CD4-positive, alpha-beta memory T cell (primary cell): ENCODE data around the gene OSM. TPM values are rescaled to one million over a fixed set of nuclear protein-coding genes. Genes with fewer than 3 reads are reported as not detected.
A peak's percentile ranks its signal among the peaks of the same experiment; 100 is the strongest.

Experiments used
- CTCF ChIA-PET: fragments of 350-600 bp; sonication (Branson Sonifier 250); formaldehyde crosslinking; loops from one replicate; lab custom pipeline; 2021; ENCODE audit warnings: inconsistent platforms; ENCODE audit not compliant: partially characterized antibody; lab: Charles Lee
- POLR2A ChIA-PET: fragments of 350-600 bp; sonication (Branson Sonifier 250); formaldehyde crosslinking; loops from one replicate; lab custom pipeline; 2021; ENCODE audit not compliant: partially characterized antibody; lab: Charles Lee
- DNase-seq, 5 donors: peaks; one replicate each; pipeline versions ENCODE4 v3.0.0 to v3.0.0-alpha.2; 2020 to 2022; ENCODE audit warnings: mixed read lengths in 1 of 5
- H3K27ac ChIP-seq: one replicate; pipeline ENCODE4 v1.7.0; 2013; ENCODE audit warnings: low read depth, low read length
- H3K27me3 ChIP-seq: 2 replicates; pipeline ENCODE4 v1.7.0; 2013; ENCODE audit warnings: mild to moderate bottlenecking, low read length, moderate library complexity; ENCODE audit not compliant: insufficient read depth
- H3K36me3 ChIP-seq: 2 replicates; pipeline ENCODE4 v1.7.0; 2013; ENCODE audit warnings: mild to moderate bottlenecking, low read length, moderate library complexity; ENCODE audit not compliant: insufficient read depth
- H3K4me1 ChIP-seq: 2 replicates; pipeline ENCODE4 v1.7.0; 2013; ENCODE audit warnings: mild to moderate bottlenecking, low read length, moderate library complexity; ENCODE audit not compliant: insufficient read depth
- H3K4me3 ChIP-seq, 2 donors: one replicate each; pipeline ENCODE4 v1.7.0; 2013; ENCODE audit warnings: low read length in 2 of 2, mild to moderate bottlenecking in 1 of 2
- H3K9me3 ChIP-seq, 2 donors: one replicate each; pipeline ENCODE4 v1.7.0; 2013; ENCODE audit warnings: low read length in 2 of 2, control low read depth in 1 of 2; ENCODE audit not compliant: control insufficient read depth in 1 of 2
- H3K27ac Mint-ChIP-seq, 7 donors: one replicate each; pipeline ENCODE4 v1.8.0; 2020 to 2021; ENCODE audit warnings: mixed read lengths in 7 of 7, mild to moderate bottlenecking in 6 of 7, inconsistent platforms in 3 of 7, moderate library complexity in 3 of 7
- H3K27me3 Mint-ChIP-seq, 2 donors: one replicate each; pipeline ENCODE4 v1.8.0; 2020 to 2021; ENCODE audit warnings: mixed read lengths in 2 of 2
- H3K36me3 Mint-ChIP-seq, 2 donors: one replicate each; pipeline ENCODE4 v1.8.0; 2020 to 2021; ENCODE audit warnings: mixed read lengths in 2 of 2, inconsistent platforms in 1 of 2, mild to moderate bottlenecking in 1 of 2
- H3K4me1 Mint-ChIP-seq, 4 donors: one replicate each; pipeline ENCODE4 v1.8.0; 2020 to 2021; ENCODE audit warnings: mixed read lengths in 4 of 4, mild to moderate bottlenecking in 1 of 4
- H3K4me3 Mint-ChIP-seq, 8 donors: one replicate each; pipeline ENCODE4 v1.8.0; 2020 to 2021; ENCODE audit warnings: mixed read lengths in 8 of 8, mild to moderate bottlenecking in 7 of 8, moderate library complexity in 6 of 8, inconsistent platforms in 3 of 8
- H3K9me3 Mint-ChIP-seq, 8 donors: one replicate each; pipeline ENCODE4 v1.8.0; 2020 to 2021; ENCODE audit warnings: mixed read lengths in 8 of 8, mild to moderate bottlenecking in 5 of 8, inconsistent platforms in 3 of 8, moderate library complexity in 1 of 8
- intact Hi-C: fragments of 100-400 bp; cut with micrococcal nuclease; formaldehyde crosslinking; loops from one replicate; pipeline ENCODE4 v1.15.1; 2023
- polyA plus RNA-seq, 2 donors: library from polyadenylated mRNA; unstranded; fragments of 300-500 nt; fragmentation: Illumina TruSeq; gene quantifications; one replicate each; pipeline ENCODE4 v1.2.3, GENCODE V29; 2021
- total RNA-seq, 2 experiments: library from RNA; stranded (reverse); gene quantifications; one replicate each; pipeline ENCODE4 v1.2.3, GENCODE V29; 2021

Gene OSM
- total and polyA plus RNA-seq, 4 experiments from 2014 or later: 1.1 to 103 (median 12.7) TPM

- intact Hi-C loops: loop anchor here (5.0 kb wide), 1 partner anchor 51 kb away; no protein-coding TSS in a partner anchor
- no peak for DNase-seq
- H3K4me3 Mint-ChIP-seq: peak overlapping the region in 5 of 8 donors; percentile 14 to 82 (median 46)
- ChIA-PET POLR2A (interaction anchor here (1.4 kb wide), 1 partner anchor 24 kb away, joined by 3 read pairs; no protein-coding TSS in a partner anchor), CTCF (interaction anchor here (1.1 kb wide), 1 partner anchor 12 kb away, joined by 3 read pairs; no protein-coding TSS in a partner anchor)
- peaks cover 2 to 8% of the 10 kb centered on the region in 2 donors for H3K27me3 Mint-ChIP-seq
- H3K27ac ChIP-seq: no peak overlapping the region
- peaks cover 44% of the 10 kb centered on the region for H3K4me1 ChIP-seq
- no peaks in the 10 kb centered on the region for H3K36me3 Mint-ChIP-seq
- no peak overlapping the region for H3K4me3 ChIP-seq
- peak overlapping the region in 3 of 7 donors; percentile 30 to 75 (median 50) for H3K27ac Mint-ChIP-seq
- no peaks in the 10 kb centered on the region for H3K9me3 Mint-ChIP-seq
- H3K36me3 ChIP-seq: no peaks in the 10 kb centered on the region
- no peaks in the 10 kb centered on the region for H3K27me3 ChIP-seq
- H3K4me1 Mint-ChIP-seq: peaks cover 35 to 63% (median 47%) of the 10 kb centered on the region in 4 donors
- no peaks in the 10 kb centered on the region for H3K9me3 ChIP-seq
These were observed 18.2 kb downstream of the OSM start for GRCh38 chr22:30248484-30248883.

GRCh38 chr22:30247974-30248373, 18.7 kb downstream of the OSM start:
- Histone ChIP-seq H3K36me3 (no peaks in the 10 kb centered on the region), H3K27me3 (no peaks in the 10 kb centered on the region), H3K9me3 (no peaks in the 10 kb centered on the region), H3K4me1 (peaks cover 48% of the 10 kb centered on the region), H3K27ac (no peak overlapping the region), H3K4me3 (no peak overlapping the region)
- H3K9me3 Mint-ChIP-seq: no peaks in the 10 kb centered on the region
- peaks cover 2 to 8% of the 10 kb centered on the region in 2 donors for H3K27me3 Mint-ChIP-seq
- peak overlapping the region in 3 of 8 donors; percentile 14 to 82 (median 62) for H3K4me3 Mint-ChIP-seq
- CTCF ChIA-PET: interaction anchor here (1.1 kb wide), 1 partner anchor 13 kb away, joined by 3 read pairs; no protein-coding TSS in a partner anchor
- intact Hi-C loops: loop anchor here (5.0 kb wide), 1 partner anchor 51 kb away; no protein-coding TSS in a partner anchor
- POLR2A ChIA-PET: interaction anchor here (1.4 kb wide), 1 partner anchor 24 kb away, joined by 3 read pairs; no protein-coding TSS in a partner anchor
- H3K4me1 Mint-ChIP-seq: peaks cover 35 to 67% (median 46%) of the 10 kb centered on the region in 4 donors
- H3K27ac Mint-ChIP-seq: peak overlapping the region in 1 of 7 donors; percentile 9
- DNase-seq: peak in 1 of 5 donors; percentile 10
- no peaks in the 10 kb centered on the region for H3K36me3 Mint-ChIP-seq

DNA sequence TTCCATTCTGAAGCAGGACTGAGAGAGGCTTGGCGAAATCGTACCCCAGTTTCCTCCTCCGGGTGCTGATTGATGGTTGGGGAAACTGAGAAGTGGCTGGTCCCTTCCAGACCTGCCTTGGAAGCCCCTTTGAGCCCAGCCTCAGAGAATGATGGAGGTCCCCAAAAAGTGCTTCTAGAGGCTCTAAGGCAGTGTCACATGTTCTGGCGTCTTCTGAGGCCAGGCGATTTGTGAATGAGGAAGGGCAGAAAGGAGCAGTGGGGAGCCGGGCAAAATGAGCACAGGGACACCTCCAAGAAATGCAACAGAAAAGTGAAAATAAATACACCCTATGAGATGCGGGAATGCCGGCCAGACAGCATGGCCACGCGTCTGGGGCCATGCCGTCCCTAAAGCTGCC, 19.1 kb downstream of the OSM start:
- CTCF ChIA-PET: interaction anchor here (1.1 kb wide), 1 partner anchor 13 kb away, joined by 3 read pairs; no protein-coding TSS in a partner anchor
- Histone ChIP-seq H3K4me3 (no peak overlapping the region), H3K9me3 (no peaks in the 10 kb centered on the region), H3K27me3 (no peaks in the 10 kb centered on the region), H3K4me1 (peaks cover 44% of the 10 kb centered on the region), H3K36me3 (no peaks in the 10 kb centered on the region), H3K27ac (no peak overlapping the region)
- no peaks in the 10 kb centered on the region for H3K9me3 Mint-ChIP-seq
- intact Hi-C loops: loop anchor here (5.0 kb wide), 1 partner anchor 50 kb away; no protein-coding TSS in a partner anchor
- peak in 1 of 5 donors; percentile 13 for DNase-seq
- H3K27ac Mint-ChIP-seq: no peak overlapping the region
- H3K4me1 Mint-ChIP-seq: peaks cover 31 to 67% (median 43%) of the 10 kb centered on the region in 4 donors
- POLR2A ChIA-PET: no interaction called here
- no peaks in the 10 kb centered on the region for H3K36me3 Mint-ChIP-seq
- H3K27me3 Mint-ChIP-seq: peaks cover 2 to 8% of the 10 kb centered on the region in 2 donors
- H3K4me3 Mint-ChIP-seq: peak overlapping the region in 3 of 8 donors; percentile 20 to 27 (median 25)

GRCh38 chr22:30246814-30247376, 19.8 kb downstream of the OSM start:
- H3K4me3 Mint-ChIP-seq: peak overlapping the region; percentile 67 to 90 (median 78)
- no peaks in the 10 kb centered on the region for H3K27me3 ChIP-seq
- intact Hi-C loops: loop anchor here (1.0 to 5.0 kb wide), 2 partner anchors 50 to 139 kb away; no protein-coding TSS in a partner anchor
- POLR2A ChIA-PET: no interaction called here
- peak overlapping the region; percentile 17 to 69 for H3K4me3 ChIP-seq
- peak in 1 of 5 donors; percentile 29 for DNase-seq
- peaks cover 30 to 66% (median 42%) of the 10 kb centered on the region in 4 donors for H3K4me1 Mint-ChIP-seq
- H3K27me3 Mint-ChIP-seq: peaks cover 2 to 8% of the 10 kb centered on the region in 2 donors
- H3K27ac Mint-ChIP-seq: peak overlapping the region in 3 of 7 donors; percentile 42 to 80 (median 45)
- no peak overlapping the region for H3K27ac ChIP-seq
- H3K36me3 Mint-ChIP-seq: no peaks in the 10 kb centered on the region
- H3K4me1 ChIP-seq: peaks cover 43% of the 10 kb centered on the region
- H3K36me3 ChIP-seq: no peaks in the 10 kb centered on the region
- H3K9me3 Mint-ChIP-seq: no peaks in the 10 kb centered on the region
- CTCF ChIA-PET: interaction anchor here (0.5 to 1.5 kb wide), 4 partner anchors 8 to 675 kb away, joined by 3 to 6 read pairs (median 3); no protein-coding TSS in a partner anchor
- H3K9me3 ChIP-seq: no peaks in the 10 kb centered on the region

GRCh38 chr22:30245985-30246813, 20.5 kb downstream of the OSM start, which contains the start of gene LIF:
Gene LIF (minus strand): TSS chr22:30246759. CDS start chr22:30246695, 64 bp downstream.
- Mint-ChIP-seq H3K4me1 (peaks cover 30 to 66% (median 42%) of the 10 kb centered on the region in 4 donors), H3K27me3 (peaks cover 2 to 8% of the 10 kb centered on the region in 2 donors), H3K4me3 (peak within 1 kb of the TSS; percentile 84 to 98 (median 88)), H3K9me3 (no peaks in the 10 kb centered on the region), H3K27ac (peak within 1 kb of the TSS in 5 of 7 donors; percentile 45 to 86 (median 67)), H3K36me3 (no peaks in the 10 kb centered on the region)
- intact Hi-C loops: loop anchor here (1.0 to 5.0 kb wide), 2 partner anchors 49 to 138 kb away; no protein-coding TSS in a partner anchor
- H3K9me3 ChIP-seq: no peaks in the 10 kb centered on the region
- no peaks in the 10 kb centered on the region for H3K36me3 ChIP-seq
- ChIA-PET CTCF (interaction anchor here (0.5 to 1.5 kb wide), 5 partner anchors 9 to 676 kb away, joined by 3 to 6 read pairs (median 3); no protein-coding TSS in a partner anchor), POLR2A (no interaction called here)
- peak within 1 kb of the TSS; percentile 42 to 69 for H3K4me3 ChIP-seq
- no peaks in the 10 kb centered on the region for H3K27me3 ChIP-seq
- H3K27ac ChIP-seq: peak within 1 kb of the TSS; percentile 15
- H3K4me1 ChIP-seq: peaks cover 43% of the 10 kb centered on the region
- peak; percentile 42 to 57 (median 53) for DNase-seq

- Histone ChIP-seq H3K4me3 (peak overlapping the region; percentile 42 to 69), H3K36me3 (no peaks in the 10 kb centered on the region), H3K27me3 (no peaks in the 10 kb centered on the region), H3K27ac (peak overlapping the region; percentile 15), H3K4me1 (peaks cover 43% of the 10 kb centered on the region), H3K9me3 (no peaks in the 10 kb centered on the region)
- H3K27me3 Mint-ChIP-seq: peaks cover 2 to 8% of the 10 kb centered on the region in 2 donors
- intact Hi-C loops: loop anchor here (5.0 kb wide), 1 partner anchor 48 kb away; no protein-coding TSS in a partner anchor
- H3K4me1 Mint-ChIP-seq: peaks cover 30 to 66% (median 42%) of the 10 kb centered on the region in 4 donors
- H3K9me3 Mint-ChIP-seq: no peaks in the 10 kb centered on the region
- peak in 1 of 5 donors; percentile 20 for DNase-seq
- H3K4me3 Mint-ChIP-seq: peak overlapping the region; percentile 78 to 98 (median 88)
- peak overlapping the region in 3 of 7 donors; percentile 5 to 86 (median 67) for H3K27ac Mint-ChIP-seq
- POLR2A ChIA-PET: no interaction called here
- no peaks in the 10 kb centered on the region for H3K36me3 Mint-ChIP-seq
- CTCF ChIA-PET: interaction anchor here (1.3 to 1.5 kb wide), 2 partner anchors 10 to 60 kb away, joined by 3 to 6 read pairs; no protein-coding TSS in a partner anchor
These were observed 21.3 kb downstream of the OSM start for GRCh38 chr22:30245181-30245984.
